NCI-H2171 (cell line): ENCODE data around the gene SLC16A3.
"Not testable (repeated sequence)": the region's sequence is repeated elsewhere in the genome, so short reads cannot be mapped to it uniquely, and the experiment has no call there.

Experiments used
- DNase-seq: peaks from one replicate; lab custom pipeline; 2025; lab: John Stamatoyannopoulos, UW

The SLC16A3 gene

GRCh38 chr17:82247182-82247823, 18.5 kb downstream of the SLC16A3 start:
- DNase-seq: no peak

GRCh38 chr17:82247856-82248671, 19.2 kb downstream of the SLC16A3 start:
- DNase-seq: no peak

- DNase-seq: no peak
Measured at GRCh38 chr17:82248815-82249674, 20.2 kb downstream of the SLC16A3 start.

GRCh38 chr17:82249896-82250581, 21.2 kb downstream of the SLC16A3 start:
- no peak for DNase-seq

- no peak for DNase-seq
Measured at GRCh38 chr17:82250868-82251500, 22.1 kb downstream of the SLC16A3 start.

GRCh38 chr17:82252511-82253178, 23.8 kb downstream of the SLC16A3 start:
- no peak for DNase-seq

- no peak for DNase-seq
Measured at GRCh38 chr17:82253179-82253544, 24.3 kb downstream of the SLC16A3 start.

GRCh38 chr17:82254096-82254495, 25.3 kb downstream of the SLC16A3 start:
- not testable (repeated sequence) for DNase-seq

- not testable (repeated sequence) for DNase-seq
Measured at GRCh38 chr17:82254746-82255145, 25.9 kb downstream of the SLC16A3 start.

- no peak for DNase-seq
Measured at GRCh38 chr17:82255402-82255972, 26.6 kb downstream of the SLC16A3 start.

GRCh38 chr17:82256242-82256885, 27.5 kb downstream of the SLC16A3 start:
- DNase-seq: no peak

GRCh38 chr17:82257473-82257872, 28.6 kb downstream of the SLC16A3 start:
- DNase-seq: no peak

GRCh38 chr17:82258555-82258954, 29.7 kb downstream of the SLC16A3 start:
- no peak for DNase-seq

GRCh38 chr17:82259972-82260961, 31.4 kb downstream of the SLC16A3 start:
- not testable (repeated sequence) for DNase-seq

GRCh38 chr17:82262344-82262743, 33.5 kb downstream of the SLC16A3 start:
- no peak for DNase-seq

- no peak for DNase-seq
Measured at GRCh38 chr17:82263641-82264040, 34.8 kb downstream of the SLC16A3 start.

GRCh38 chr17:82266142-82266541, 37.3 kb downstream of the SLC16A3 start:
- DNase-seq: no peak

- no peak for DNase-seq
Measured at GRCh38 chr17:82267575-82268379, 38.9 kb downstream of the SLC16A3 start.
